ENCODE data around the gene TF.

TF gene

DNA sequence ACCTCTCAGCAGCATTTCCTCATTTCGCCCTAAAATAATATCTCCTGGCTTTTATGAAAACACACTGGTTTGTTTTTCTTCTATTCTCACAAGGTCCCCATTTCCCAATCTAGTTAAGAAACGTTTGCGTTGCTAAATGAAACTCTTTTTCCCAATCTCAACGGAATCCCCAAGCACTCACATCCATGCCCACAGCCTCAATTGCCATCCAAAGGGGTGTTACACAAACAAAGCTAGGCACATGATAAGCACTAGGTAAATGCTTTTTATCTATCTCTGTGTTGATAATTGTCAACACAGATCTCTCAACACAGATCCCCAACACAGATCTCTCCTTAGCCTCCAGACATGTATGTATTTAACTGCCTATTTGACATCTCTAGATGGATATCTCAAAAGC, 35.2 kb upstream of the TF start:
- no peak overlapping the region for H2AFZ ChIP-seq (ENCODE audit: low read depth, low read length, severe bottlenecking)
- no peaks in the 10 kb centered on the region for H3K9me2 ChIP-seq (replicated peaks; ENCODE audit: insufficient read depth, low read length)
- no peaks in the 10 kb centered on the region for H3K9me3 ChIP-seq (ENCODE audit: insufficient read depth, low read length)
- no peak overlapping the region for H3K27ac ChIP-seq (ENCODE audit: low read depth, low read length)
- H4K20me1 ChIP-seq (ENCODE audit: low read depth, low read length) = no peaks in the 10 kb centered on the region
- H3F3A ChIP-seq (ENCODE audit: insufficient read depth) = no peaks in the 10 kb centered on the region
- no peak overlapping the region for H3K4me3 ChIP-seq (ENCODE audit: insufficient read depth, low read length, poor library complexity, severe bottlenecking)
- H3K36me3 ChIP-seq (ENCODE audit: low read length) = no peaks in the 10 kb centered on the region
- TF ChIP-seq, protein P1, sequence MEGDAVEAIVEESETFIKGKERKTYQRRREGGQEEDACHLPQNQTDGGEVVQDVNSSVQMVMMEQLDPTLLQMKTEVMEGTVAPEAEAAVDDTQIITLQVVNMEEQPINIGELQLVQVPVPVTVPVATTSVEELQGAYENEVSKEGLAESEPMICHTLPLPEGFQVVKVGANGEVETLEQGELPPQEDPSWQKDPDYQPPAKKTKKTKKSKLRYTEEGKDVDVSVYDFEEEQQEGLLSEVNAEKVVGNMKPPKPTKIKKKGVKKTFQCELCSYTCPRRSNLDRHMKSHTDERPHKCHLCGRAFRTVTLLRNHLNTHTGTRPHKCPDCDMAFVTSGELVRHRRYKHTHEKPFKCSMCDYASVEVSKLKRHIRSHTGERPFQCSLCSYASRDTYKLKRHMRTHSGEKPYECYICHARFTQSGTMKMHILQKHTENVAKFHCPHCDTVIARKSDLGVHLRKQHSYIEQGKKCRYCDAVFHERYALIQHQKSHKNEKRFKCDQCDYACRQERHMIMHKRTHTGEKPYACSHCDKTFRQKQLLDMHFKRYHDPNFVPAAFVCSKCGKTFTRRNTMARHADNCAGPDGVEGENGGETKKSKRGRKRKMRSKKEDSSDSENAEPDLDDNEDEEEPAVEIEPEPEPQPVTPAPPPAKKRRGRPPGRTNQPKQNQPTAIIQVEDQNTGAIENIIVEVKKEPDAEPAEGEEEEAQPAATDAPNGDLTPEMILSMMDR (IDR thresholded peaks at IDR 0.05; ENCODE audit: insufficient read depth, low read length, poor library complexity, severe bottlenecking) = no peak
- no peak for TF ChIP-seq EZH2phosphoT487 (conservative IDR thresholded peaks at IDR 0.05; ENCODE audit: low read length)
- H3K4me2 ChIP-seq (ENCODE audit: low read depth, low read length, poor library complexity, severe bottlenecking) = no peak overlapping the region
- H3K9ac ChIP-seq (ENCODE audit: low read length) = no peak overlapping the region
- H3K27me3 ChIP-seq (ENCODE audit: low read length) = no peaks in the 10 kb centered on the region
- no peaks in the 10 kb centered on the region for H3K79me2 ChIP-seq (ENCODE audit: insufficient read depth, low read length)

DNA sequence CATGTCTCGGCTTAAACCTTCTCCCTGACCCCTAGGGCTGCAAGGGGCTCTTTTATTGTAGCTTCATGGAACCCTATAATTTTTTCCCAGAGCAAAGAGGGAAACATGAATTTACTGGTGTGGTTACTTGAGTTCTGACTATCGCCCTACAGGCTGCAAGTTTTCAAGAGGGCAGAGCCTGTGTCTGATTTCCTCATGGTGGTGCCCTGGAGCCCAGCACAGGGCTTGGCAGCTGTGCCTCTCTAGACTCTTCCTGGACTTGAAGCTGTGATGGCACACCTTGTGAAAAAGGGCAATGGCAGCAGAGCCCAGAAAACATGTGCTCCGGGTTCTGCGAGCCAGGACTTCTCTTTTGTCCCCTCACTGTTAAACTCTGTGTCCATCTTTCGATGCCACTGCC, 34.2 kb upstream of the TF start:
- Histone ChIP-seq H3K9ac (ENCODE audit: low read length) (no peak overlapping the region), H3K4me3 (ENCODE audit: insufficient read depth, low read length, poor library complexity, severe bottlenecking) (no peak overlapping the region), H3K27ac (ENCODE audit: low read depth, low read length) (no peak overlapping the region), H2AFZ (ENCODE audit: low read depth, low read length, severe bottlenecking) (no peak overlapping the region), H3K36me3 (ENCODE audit: low read length) (no peaks in the 10 kb centered on the region), H3F3A (ENCODE audit: insufficient read depth) (no peaks in the 10 kb centered on the region), H4K20me1 (ENCODE audit: low read depth, low read length) (no peaks in the 10 kb centered on the region), H3K9me3 (ENCODE audit: insufficient read depth, low read length) (no peaks in the 10 kb centered on the region), H3K9me2 (replicated peaks; ENCODE audit: insufficient read depth, low read length) (no peaks in the 10 kb centered on the region), H3K27me3 (ENCODE audit: low read length) (no peaks in the 10 kb centered on the region), H3K79me2 (ENCODE audit: insufficient read depth, low read length) (no peaks in the 10 kb centered on the region), H3K4me2 (ENCODE audit: low read depth, low read length, poor library complexity, severe bottlenecking) (no peak overlapping the region)
- TF ChIP-seq EZH2phosphoT487 (conservative IDR thresholded peaks at IDR 0.05; ENCODE audit: low read length) = no peak
- TF ChIP-seq, protein P1 (IDR thresholded peaks at IDR 0.05; ENCODE audit: insufficient read depth, low read length, poor library complexity, severe bottlenecking) = no peak

DNA sequence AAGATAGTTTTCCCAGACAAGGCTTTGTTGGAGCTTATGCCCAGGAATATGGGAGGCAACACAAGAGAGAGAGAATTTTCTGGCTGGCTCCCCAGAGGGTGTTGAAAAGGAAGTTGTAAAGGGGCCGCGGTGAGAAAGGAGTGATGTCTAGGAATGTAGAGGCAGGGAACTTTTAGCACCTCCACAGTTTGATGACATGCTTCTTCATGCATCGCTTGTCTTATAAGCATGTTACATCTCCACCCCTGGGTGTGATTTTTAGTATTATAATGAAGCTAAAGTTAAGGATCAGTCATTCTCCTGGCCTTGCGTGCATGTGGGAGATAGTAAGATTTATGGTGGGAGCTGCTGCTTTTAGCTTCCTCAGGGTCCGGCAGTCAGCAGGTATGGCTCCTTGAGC, 32.8 kb upstream of the TF start:
- Histone ChIP-seq H3F3A (ENCODE audit: insufficient read depth) (no peaks in the 10 kb centered on the region), H4K20me1 (ENCODE audit: low read depth, low read length) (no peaks in the 10 kb centered on the region), H3K9me2 (replicated peaks; ENCODE audit: insufficient read depth, low read length) (no peaks in the 10 kb centered on the region), H2AFZ (ENCODE audit: low read depth, low read length, severe bottlenecking) (no peak overlapping the region), H3K9me3 (ENCODE audit: insufficient read depth, low read length) (no peaks in the 10 kb centered on the region), H3K4me3 (ENCODE audit: insufficient read depth, low read length, poor library complexity, severe bottlenecking) (no peak overlapping the region), H3K9ac (ENCODE audit: low read length) (no peak overlapping the region), H3K79me2 (ENCODE audit: insufficient read depth, low read length) (no peaks in the 10 kb centered on the region), H3K27me3 (ENCODE audit: low read length) (no peaks in the 10 kb centered on the region), H3K36me3 (ENCODE audit: low read length) (no peaks in the 10 kb centered on the region), H3K27ac (ENCODE audit: low read depth, low read length) (no peak overlapping the region), H3K4me2 (ENCODE audit: low read depth, low read length, poor library complexity, severe bottlenecking) (no peak overlapping the region)
- TF ChIP-seq, protein P1 (IDR thresholded peaks at IDR 0.05; ENCODE audit: insufficient read depth, low read length, poor library complexity, severe bottlenecking) = no peak
- TF ChIP-seq EZH2phosphoT487 (conservative IDR thresholded peaks at IDR 0.05; ENCODE audit: low read length) = no peak
